Ishikawa (cell line): ENCODE results near the gene VPS4B.

Experiments used
- EP300 ChIP-seq: IDR thresholded peaks from 2 replicates; pipeline ENCODE4 v1.6.1; 2012; ENCODE audit warnings: borderline replicate concordance
- REST ChIP-seq: IDR thresholded peaks from 2 replicates; pipeline ENCODE4 v1.6.1; 2012; ENCODE audit warnings: low read depth, mild to moderate bottlenecking
- TAF1 ChIP-seq: IDR thresholded peaks from 2 replicates; pipeline ENCODE4 v1.6.1; 2012; ENCODE audit warnings: low read depth, mild to moderate bottlenecking

- TF ChIP-seq REST: no peak
- TF ChIP-seq EP300: no peak
- no peak for TF ChIP-seq TAF1
These were observed 23.0 kb downstream of the VPS4B start for GRCh38 chr18:63399300-63399699.
